Right cardiac atrium (tissue), 5 donors: Measurements from ENCODE around the gene PRSS36. TPM values are rescaled to one million over a fixed set of nuclear protein-coding genes. Genes with fewer than 3 reads are reported as not detected.

ENCODE experiments used
- ATAC-seq, 2 donors: fragments of 200-7000 bp; cut with Tn5 transposase; one replicate each; pipeline versions ENCODE4 v1.8.0 to v1.9.1; 2020; ENCODE audit warnings: moderate library complexity in 2 of 2, mild to moderate bottlenecking in 1 of 2
- DNase-seq, 3 donors: peaks; one replicate each; pipeline ENCODE4 v3.0.0-alpha.2; 2020
- H3K27ac ChIP-seq: one replicate; pipeline ENCODE4 v1.5.1; 2013; ENCODE audit warnings: mild to moderate bottlenecking, low read length, control low read depth, moderate library complexity
- H3K27me3 ChIP-seq: one replicate; pipeline ENCODE4 v1.6.1; 2013; ENCODE audit not compliant: control insufficient read depth, insufficient read depth
- H3K4me1 ChIP-seq: one replicate; pipeline ENCODE4 v1.6.1; 2013; ENCODE audit warnings: low read length; ENCODE audit not compliant: control insufficient read depth, insufficient read depth
- H3K4me3 ChIP-seq: one replicate; pipeline ENCODE4 v1.5.1; 2013; ENCODE audit warnings: low read length, control low read depth
- H3K9me3 ChIP-seq: one replicate; pipeline ENCODE4 v1.6.1; 2013; ENCODE audit warnings: low read length; ENCODE audit not compliant: control insufficient read depth
- WGBS: extraction: QIAGEN DNeasy Blood & Tissue Kit; methylation state at CpG from one replicate; pipeline ENCODE4 v1.1.7; 2013; 5-methylcytosine and 5-hydroxymethylcytosine counted together
- intact Hi-C, 4 donors: fragments of 100-400 bp; cut with DNase I; formaldehyde crosslinking; loops; one replicate each; pipeline versions ENCODE4 v1.11.0 to v1.14.0; 2022 to 2023
- polyA plus RNA-seq: library from polyadenylated mRNA; stranded (reverse); fragments of 200-250 nt; gene quantifications from one replicate; pipeline ENCODE4 v1.2.3, GENCODE V29; 2013
- total RNA-seq, 4 donors: library from RNA; stranded (reverse); fragmentation: NEBNext Ultra II Directional; extraction: Animal tissue kit (Norgen Biotek cat#: 25700); gene quantifications; one replicate each; pipeline ENCODE4 v1.2.1, GENCODE V29; 2021
- donor health status: healthy with polysubstance abuse.
- donor health status: DM: no; HTN: yes; CAD: no.
- donor health status: DM: no; HTN: no; CAD: no.
- donor health status: DM: no; HTN: yes; CAD: no; lungs with severe emphysema.
- donor health status: DM: yes; HTN: yes; CAD: no.

PRSS36 gene
- total and polyA plus RNA-seq, 5 donors = 1.1 to 2.2 (median 1.7) TPM

- 91% methylated on average over 17 of the region's 17 CpGs for WGBS
- no peaks in the 10 kb centered on the region for H3K4me1 ChIP-seq
- DNase-seq (no peak), ATAC-seq (no peak)
- H3K9me3 ChIP-seq = no peaks in the 10 kb centered on the region
- intact Hi-C loops = no loop called here
- H3K27me3 ChIP-seq = no peaks in the 10 kb centered on the region
- no peak overlapping the region for H3K4me3 ChIP-seq
- H3K27ac ChIP-seq = no peak overlapping the region
These were observed 41.1 kb upstream of the PRSS36 start for GRCh38 chr16:31190818-31191444.

GRCh38 chr16:31190061-31190460 lies 40.2 kb upstream of the PRSS36 start:
- 92% methylated on average over 12 of the region's 12 CpGs for WGBS
- no peak for DNase-seq
- Histone ChIP-seq H3K27me3 (no peaks in the 10 kb centered on the region), H3K27ac (no peak overlapping the region), H3K9me3 (no peaks in the 10 kb centered on the region), H3K4me3 (no peak overlapping the region), H3K4me1 (no peaks in the 10 kb centered on the region)
- intact Hi-C loops = no loop called here
- no peak for ATAC-seq

DNA sequence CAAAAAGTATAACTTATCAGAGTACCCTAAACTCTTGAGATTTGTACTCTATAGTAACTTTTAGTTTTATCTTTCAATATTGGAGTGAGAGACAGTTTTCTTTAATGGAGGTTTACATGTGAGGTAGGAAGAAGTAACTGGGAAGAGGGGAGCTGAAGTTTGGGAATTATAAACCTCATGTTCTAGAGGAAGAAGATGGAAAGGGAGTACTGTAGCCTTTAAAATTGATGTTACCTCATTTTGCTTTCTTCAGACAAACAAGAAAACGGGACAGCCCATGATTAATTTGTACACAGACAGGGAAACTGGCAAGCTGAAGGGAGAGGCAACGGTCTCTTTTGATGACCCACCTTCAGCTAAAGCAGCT lies 39.5 kb upstream of the PRSS36 start:
- Histone ChIP-seq H3K4me1 (no peaks in the 10 kb centered on the region), H3K27ac (no peak overlapping the region), H3K27me3 (no peaks in the 10 kb centered on the region), H3K4me3 (no peak overlapping the region), H3K9me3 (no peaks in the 10 kb centered on the region)
- ATAC-seq = no peak
- DNase-seq = no peak
- intact Hi-C loops = no loop called here
- WGBS = 91% methylated on average over 2 of the region's 2 CpGs

- H3K4me3 ChIP-seq = no peak overlapping the region
- H3K9me3 ChIP-seq = no peaks in the 10 kb centered on the region
- no peak overlapping the region for H3K27ac ChIP-seq
- H3K4me1 ChIP-seq = no peaks in the 10 kb centered on the region
- H3K27me3 ChIP-seq = no peaks in the 10 kb centered on the region
- ATAC-seq (no peak), DNase-seq (no peak)
- 81% methylated on average over 3 of the region's 3 CpGs for WGBS
- intact Hi-C loops = no loop called here
These were observed 38.9 kb upstream of the PRSS36 start for GRCh38 chr16:31188450-31189411.

DNA sequence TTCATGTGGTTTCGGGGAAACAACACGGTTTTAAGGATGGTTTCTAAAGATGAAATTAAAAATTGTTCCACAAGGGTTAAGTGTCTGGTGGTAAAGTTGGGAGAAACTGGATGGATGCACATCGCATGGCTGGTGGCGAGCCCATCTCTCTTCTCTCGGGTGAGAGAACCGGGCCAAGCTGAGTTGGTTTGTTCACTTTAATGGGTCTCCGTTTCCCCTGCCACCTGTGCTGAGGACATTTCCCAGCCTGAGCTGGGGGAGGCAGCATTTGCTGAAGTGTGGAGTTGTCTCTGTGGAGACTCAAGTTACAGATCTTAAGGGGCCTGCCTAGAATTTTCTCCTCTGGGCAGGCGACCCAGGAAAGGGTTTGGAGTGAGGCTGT lies 37.9 kb upstream of the PRSS36 start:
- intact Hi-C loops = no loop called here
- Histone ChIP-seq H3K27ac (no peak overlapping the region), H3K9me3 (no peaks in the 10 kb centered on the region), H3K27me3 (no peaks in the 10 kb centered on the region), H3K4me1 (peaks cover 2% of the 10 kb centered on the region), H3K4me3 (no peak overlapping the region)
- 81% methylated on average over 8 of the region's 8 CpGs for WGBS
- ATAC-seq (no peak), DNase-seq (no peak)

- WGBS = 82% methylated on average over 10 of the region's 10 CpGs
- Histone ChIP-seq H3K4me1 (peaks cover 8% of the 10 kb centered on the region), H3K27ac (no peak overlapping the region), H3K9me3 (no peaks in the 10 kb centered on the region), H3K4me3 (no peak overlapping the region), H3K27me3 (no peaks in the 10 kb centered on the region)
- no peak for ATAC-seq
- no peak for DNase-seq
- intact Hi-C loops = no loop called here
These were observed 37.3 kb upstream of the PRSS36 start for GRCh38 chr16:31186930-31187807.

GRCh38 chr16:31186176-31186575 lies 36.3 kb upstream of the PRSS36 start:
- ATAC-seq = no peak
- Histone ChIP-seq H3K27ac (no peak overlapping the region), H3K4me1 (peaks cover 8% of the 10 kb centered on the region), H3K27me3 (no peaks in the 10 kb centered on the region), H3K4me3 (no peak overlapping the region), H3K9me3 (no peaks in the 10 kb centered on the region)
- intact Hi-C loops = no loop called here
- DNase-seq = no peak
- 72% methylated on average over 7 of the region's 7 CpGs for WGBS

GRCh38 chr16:31185339-31185738 lies 35.5 kb upstream of the PRSS36 start:
- ATAC-seq = no peak
- H3K9me3 ChIP-seq = no peaks in the 10 kb centered on the region
- H3K4me1 ChIP-seq = peaks cover 8% of the 10 kb centered on the region
- WGBS = 63% methylated on average over 5 of the region's 5 CpGs
- no peak overlapping the region for H3K4me3 ChIP-seq
- intact Hi-C loops = no loop called here
- DNase-seq = no peak
- H3K27ac ChIP-seq = no peak overlapping the region
- no peaks in the 10 kb centered on the region for H3K27me3 ChIP-seq

- ATAC-seq = no peak
- intact Hi-C loops = no loop called here
- no peak for DNase-seq
- 93% methylated on average over 14 of the region's 14 CpGs for WGBS
- Histone ChIP-seq H3K27me3 (no peaks in the 10 kb centered on the region), H3K4me1 (peaks cover 8% of the 10 kb centered on the region), H3K4me3 (no peak overlapping the region), H3K27ac (no peak overlapping the region), H3K9me3 (no peaks in the 10 kb centered on the region)
These were observed 35.0 kb upstream of the PRSS36 start for GRCh38 chr16:31184888-31185287.

GRCh38 chr16:31183432-31184428 lies 33.9 kb upstream of the PRSS36 start:
- Histone ChIP-seq H3K4me1 (peaks cover 8% of the 10 kb centered on the region), H3K27me3 (no peaks in the 10 kb centered on the region), H3K4me3 (no peak overlapping the region), H3K9me3 (no peaks in the 10 kb centered on the region), H3K27ac (no peak overlapping the region)
- intact Hi-C loops = no loop called here
- DNase-seq = no peak
- 57% methylated on average over 10 of the region's 10 CpGs for WGBS
- no peak for ATAC-seq
